Mucosa of stomach (tissue), 1 donor: ENCODE results near the gene MTFMT.

Experiments used
- H3K27me3 ChIP-seq: one replicate; pipeline ENCODE4 v1.7.0; 2013; ENCODE audit warnings: mild to moderate bottlenecking, low read length; ENCODE audit not compliant: control insufficient read depth, insufficient read depth
- H3K36me3 ChIP-seq: one replicate; pipeline ENCODE4 v1.7.0; 2013; ENCODE audit warnings: low read length; ENCODE audit not compliant: control insufficient read depth, insufficient read depth
- H3K4me1 ChIP-seq: one replicate; pipeline ENCODE4 v1.7.0; 2013; ENCODE audit warnings: mild to moderate bottlenecking, low read length; ENCODE audit not compliant: control insufficient read depth, insufficient read depth
- H3K4me3 ChIP-seq: one replicate; pipeline ENCODE4 v1.7.0; 2013; ENCODE audit warnings: low read length
- H3K9ac ChIP-seq: one replicate; pipeline ENCODE4 v1.7.0; 2013; ENCODE audit warnings: mild to moderate bottlenecking, low read length, moderate library complexity
- H3K9me3 ChIP-seq: one replicate; pipeline ENCODE4 v1.7.0; 2013; ENCODE audit warnings: mild to moderate bottlenecking, low read length, moderate library complexity; ENCODE audit not compliant: control insufficient read depth
- donor health status: Pancreatic carcinoma.

Gene MTFMT

DNA sequence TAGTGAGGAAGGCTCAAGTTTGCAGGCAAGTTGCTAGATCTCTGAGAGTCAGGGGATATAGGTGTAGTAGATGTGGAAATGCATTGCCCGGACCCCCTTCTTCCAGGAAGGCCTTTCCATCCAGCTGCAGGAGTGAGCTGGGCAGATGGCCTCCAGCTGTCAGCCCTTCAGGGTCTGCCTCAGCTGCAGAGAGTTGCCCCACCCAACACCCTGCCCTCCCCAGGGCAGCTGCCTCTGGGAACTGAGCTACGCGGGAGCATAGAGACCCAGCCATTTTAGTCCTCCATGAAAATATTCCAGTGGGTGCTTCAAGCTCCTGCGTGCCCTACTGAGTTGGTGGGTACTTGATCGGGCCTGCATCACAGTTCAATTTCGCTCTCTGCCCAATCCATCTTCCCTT, 69.3 kb downstream of the MTFMT start:
- H3K4me1 ChIP-seq = no peaks in the 10 kb centered on the region
- no peak overlapping the region for H3K9ac ChIP-seq
- H3K9me3 ChIP-seq = no peaks in the 10 kb centered on the region
- H3K27me3 ChIP-seq = no peaks in the 10 kb centered on the region
- peaks cover 8% of the 10 kb centered on the region for H3K36me3 ChIP-seq
- H3K4me3 ChIP-seq = no peak overlapping the region

- H3K36me3 ChIP-seq = peaks cover 11% of the 10 kb centered on the region
Measured at GRCh38 chr15:64959128-64959527, 70.3 kb downstream of the MTFMT start.

GRCh38 chr15:64954395-64954794, 75.0 kb downstream of the MTFMT start:
- H3K4me1 ChIP-seq = no peaks in the 10 kb centered on the region
- no peaks in the 10 kb centered on the region for H3K9me3 ChIP-seq
- no peak overlapping the region for H3K9ac ChIP-seq
- H3K36me3 ChIP-seq = peaks cover 11% of the 10 kb centered on the region
- no peak overlapping the region for H3K4me3 ChIP-seq
- no peaks in the 10 kb centered on the region for H3K27me3 ChIP-seq

More at GRCh38 chr15:64959128-64959527, 70.3 kb downstream of the MTFMT start:
- Histone ChIP-seq H3K4me1 (no peaks in the 10 kb centered on the region), H3K9me3 (no peaks in the 10 kb centered on the region), H3K4me3 (no peak overlapping the region), H3K9ac (no peak overlapping the region), H3K27me3 (no peaks in the 10 kb centered on the region)

DNA sequence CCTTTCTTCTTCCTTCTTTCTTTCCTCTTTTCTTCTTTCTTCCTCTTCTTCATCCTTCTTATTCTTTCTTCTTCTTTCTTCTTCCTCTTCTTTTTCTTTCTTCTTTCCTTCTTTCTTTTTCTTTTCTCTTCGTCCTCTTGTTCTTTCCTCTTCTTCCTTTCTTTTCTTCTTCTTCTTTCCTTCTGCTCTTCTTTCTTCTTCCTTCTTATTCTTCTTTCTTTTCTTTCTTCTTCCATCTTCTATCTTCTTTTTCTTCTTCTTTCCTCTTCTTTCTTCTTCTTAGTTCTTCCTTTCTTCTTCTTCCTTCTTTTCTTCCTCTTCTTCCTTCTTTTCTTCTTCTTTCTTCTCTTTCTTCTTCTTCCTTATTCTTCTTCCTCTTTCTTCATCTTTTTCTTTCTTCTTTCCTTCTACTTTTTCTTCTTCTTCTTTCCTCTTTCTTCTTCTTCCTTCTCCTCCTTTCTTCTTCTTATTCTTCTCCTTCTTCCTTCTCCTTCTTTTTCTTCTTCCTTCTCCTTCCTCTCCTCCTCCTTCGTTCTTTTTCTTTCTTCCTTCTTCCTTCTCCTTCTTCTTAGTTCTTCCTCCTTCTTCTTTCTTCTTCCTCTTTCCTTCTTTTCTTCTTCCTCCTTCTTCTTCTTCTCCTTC, 77.5 kb downstream of the MTFMT start:
- Histone ChIP-seq H3K36me3 (peaks cover 11% of the 10 kb centered on the region), H3K27me3 (no peaks in the 10 kb centered on the region)

More for the DNA sequence above, 77.5 kb downstream of the MTFMT start:
- H3K9me3 ChIP-seq = no peaks in the 10 kb centered on the region
- H3K4me3 ChIP-seq = no peak overlapping the region
- H3K4me1 ChIP-seq = no peaks in the 10 kb centered on the region
- no peak overlapping the region for H3K9ac ChIP-seq
